ENCODE measurements around the gene ZNF536. TPM values are rescaled to one million over a fixed set of nuclear protein-coding genes. Genes with fewer than 3 reads are reported as not detected.
"Not testable (repeated sequence)": the region's sequence is repeated elsewhere in the genome, so short reads cannot be mapped to it uniquely, and the experiment has no call there.

Gene ZNF536
- total RNA-seq, 6 donors from 2014 or later, result 0.34 to 0.78 (median 0.71) TPM; not detected in 2

DNA sequence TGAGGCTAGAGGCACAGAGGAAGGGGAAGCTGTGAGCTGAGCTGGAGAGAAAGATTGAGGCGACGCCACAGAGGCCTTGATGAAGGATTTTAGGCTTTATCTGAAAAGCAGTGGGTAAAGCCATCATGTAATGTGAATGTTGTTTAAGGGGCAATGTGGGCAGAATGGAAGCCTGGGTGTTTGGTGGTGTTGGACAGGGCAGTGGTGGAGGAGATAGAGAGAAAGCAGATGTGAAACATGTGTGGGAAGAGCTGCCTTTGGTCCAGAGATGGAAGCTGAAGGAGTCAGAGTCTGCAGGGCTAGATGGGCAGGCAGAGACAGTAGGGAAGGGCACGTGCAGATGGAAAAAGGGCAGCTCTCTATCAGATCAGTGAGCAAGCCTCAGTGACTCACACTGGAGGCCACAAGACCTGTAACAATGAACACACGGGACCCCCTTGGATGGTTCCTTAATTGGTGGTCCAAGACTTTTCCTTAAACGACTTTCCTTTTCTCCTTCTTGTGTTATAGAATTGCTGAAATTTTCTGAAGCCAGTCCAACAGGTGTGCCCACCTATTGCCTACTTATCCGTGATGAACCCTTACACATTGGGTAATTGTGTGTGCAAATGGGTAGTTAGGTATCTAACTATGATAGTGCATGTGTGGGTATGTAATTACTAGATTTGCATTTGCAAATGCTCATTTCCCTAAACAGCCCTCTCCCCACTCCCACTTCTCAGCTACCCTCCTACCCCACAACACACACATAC, 21.7 kb downstream of the ZNF536 start:
- 75 to 77% methylated on average over 6 of the region's 6 CpGs for WGBS, 2 donors

DNA sequence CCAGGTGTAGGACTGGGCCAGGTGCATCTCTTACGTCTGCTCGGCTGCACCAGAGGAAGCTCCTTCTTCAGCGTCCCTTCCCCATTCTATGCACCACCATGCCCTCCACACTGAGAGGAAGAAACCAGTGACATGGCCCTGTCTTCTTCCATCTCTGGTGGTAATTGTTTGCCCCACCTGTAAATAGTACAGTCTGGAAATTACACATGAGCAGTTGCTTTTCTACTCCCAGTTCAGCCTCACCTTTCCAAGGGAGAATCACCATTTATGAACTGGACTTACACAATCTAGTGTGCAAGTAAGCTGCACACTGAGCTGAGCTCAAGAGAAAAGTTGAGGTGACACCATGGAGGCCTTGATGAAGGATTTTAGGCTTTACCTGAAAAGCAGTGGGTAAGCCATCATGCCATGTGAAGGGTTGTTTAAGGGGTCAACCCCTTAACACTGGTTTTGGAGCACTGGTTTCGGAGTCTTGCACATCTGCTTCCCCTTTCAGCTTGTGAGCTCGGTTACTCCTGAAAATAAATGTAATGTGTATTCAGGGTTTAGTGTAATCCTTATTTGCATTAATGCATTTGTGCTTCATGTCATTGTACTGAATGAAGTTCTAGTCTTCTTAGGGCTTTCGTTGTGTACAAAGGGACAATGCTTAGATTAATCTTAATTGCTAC, 22.4 kb downstream of the ZNF536 start:
- no peaks in the 10 kb centered on the region for H3K36me3 ChIP-seq
- H3K4me3 ChIP-seq, result no peak overlapping the region
- no peak for ATAC-seq (ENCODE audit: low FRiP score in 2 of 2)
- 87 to 89% methylated on average over 6 of the region's 6 CpGs for WGBS, 2 donors
- H3K27me3 ChIP-seq, result no peaks in the 10 kb centered on the region
- DNase-seq, result no peak
- no peaks in the 10 kb centered on the region for H3K4me1 ChIP-seq
- no peak overlapping the region for H3K27ac ChIP-seq
- TF ChIP-seq POLR2AphosphoS5 (IDR thresholded peaks at IDR 0.05), result no peak
- no peak for TF ChIP-seq EP300 (IDR thresholded peaks at IDR 0.05)
- TF ChIP-seq CTCF (IDR thresholded peaks at IDR 0.05), result no peak
- no peak for TF ChIP-seq POLR2A (IDR thresholded peaks at IDR 0.05)
- no peaks in the 10 kb centered on the region for H3K9me3 ChIP-seq

More for the DNA sequence above, 21.7 kb downstream of the ZNF536 start:
- Histone ChIP-seq H3K4me3 (no peak overlapping the region), H3K9me3 (no peaks in the 10 kb centered on the region), H3K27ac (no peak overlapping the region), H3K27me3 (no peaks in the 10 kb centered on the region), H3K4me1 (no peaks in the 10 kb centered on the region), H3K36me3 (no peaks in the 10 kb centered on the region)
- no peak for DNase-seq
- TF ChIP-seq CTCF (IDR thresholded peaks at IDR 0.05) (no peak), POLR2A (IDR thresholded peaks at IDR 0.05) (no peak), EP300 (IDR thresholded peaks at IDR 0.05) (no peak), POLR2AphosphoS5 (IDR thresholded peaks at IDR 0.05) (no peak)
- ATAC-seq (ENCODE audit: low FRiP score in 2 of 2), result no peak

- WGBS, 2 donors, result 83 to 91% methylated on average over 2 of the region's 2 CpGs
These were observed 23.1 kb downstream of the ZNF536 start for GRCh38 chr19:30395283-30395682.

DNA sequence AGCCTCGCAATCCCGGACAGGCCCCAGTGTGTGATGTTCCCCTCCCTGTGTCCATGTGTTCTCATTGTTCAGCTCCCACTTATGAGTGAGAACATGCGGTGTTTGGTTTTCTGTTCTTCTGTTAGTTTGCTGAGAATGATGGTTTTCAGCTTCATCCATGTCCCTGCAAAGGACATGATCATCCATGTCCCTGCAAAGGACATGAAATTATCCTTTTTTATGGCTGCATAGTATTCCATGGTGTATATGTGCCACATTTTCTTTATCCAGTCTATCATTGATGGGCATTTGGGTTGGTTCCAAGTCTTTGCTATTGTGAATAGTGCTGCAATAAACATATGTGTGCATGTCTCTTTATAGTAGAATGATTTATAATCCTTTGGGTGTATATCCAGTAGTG, 26.4 kb downstream of the ZNF536 start:
- not testable (repeated sequence) for DNase-seq; H3K27me3 ChIP-seq; H3K36me3 ChIP-seq; ATAC-seq (ENCODE audit: low FRiP score in 2 of 2); H3K27ac ChIP-seq; H3K4me3 ChIP-seq; H3K4me1 ChIP-seq; H3K9me3 ChIP-seq
- WGBS, 2 donors, result 96% methylated on average over 3 of the region's 3 CpGs

More at GRCh38 chr19:30395283-30395682, 23.1 kb downstream of the ZNF536 start:
- no peak overlapping the region for H3K4me3 ChIP-seq
- no peaks in the 10 kb centered on the region for H3K9me3 ChIP-seq
- ATAC-seq (ENCODE audit: low FRiP score in 2 of 2) (no peak), DNase-seq (no peak)
- H3K27me3 ChIP-seq, result no peaks in the 10 kb centered on the region
- no peak overlapping the region for H3K27ac ChIP-seq
- H3K36me3 ChIP-seq, result no peaks in the 10 kb centered on the region
- H3K4me1 ChIP-seq, result no peaks in the 10 kb centered on the region
- no peak for TF ChIP-seq POLR2AphosphoS5 (IDR thresholded peaks at IDR 0.05)
- no peak for TF ChIP-seq POLR2A (IDR thresholded peaks at IDR 0.05)
- TF ChIP-seq CTCF (IDR thresholded peaks at IDR 0.05), result no peak
- no peak for TF ChIP-seq EP300 (IDR thresholded peaks at IDR 0.05)

DNA sequence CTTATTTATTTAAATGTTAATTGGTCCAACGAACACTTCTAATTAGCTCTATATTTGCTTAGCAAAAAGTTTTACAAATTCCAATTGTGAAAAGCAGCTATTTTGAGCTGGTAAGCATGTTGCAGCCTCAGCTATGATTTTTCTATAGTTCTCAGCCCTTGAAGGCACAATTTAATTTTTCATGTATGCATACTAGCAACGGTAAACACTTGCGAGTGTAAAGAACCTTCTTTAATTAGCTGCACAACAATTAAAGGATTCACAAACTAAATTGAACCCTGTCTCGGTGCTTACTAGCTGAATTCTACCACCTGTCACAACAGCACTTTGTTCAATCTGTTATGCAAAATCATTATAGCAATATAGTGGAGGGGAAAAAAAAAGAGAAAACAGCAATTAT, 29.8 kb downstream of the ZNF536 start:
- ATAC-seq (ENCODE audit: low FRiP score in 2 of 2) (no peak), DNase-seq (no peak)
- Histone ChIP-seq H3K9me3 (no peaks in the 10 kb centered on the region), H3K36me3 (no peaks in the 10 kb centered on the region), H3K4me1 (no peaks in the 10 kb centered on the region), H3K27me3 (no peaks in the 10 kb centered on the region), H3K4me3 (no peak overlapping the region), H3K27ac (no peak overlapping the region)
- WGBS, 2 donors, result 85 to 88% methylated on average over 4 of the region's 4 CpGs
- TF ChIP-seq EP300 (IDR thresholded peaks at IDR 0.05) (no peak), CTCF (IDR thresholded peaks at IDR 0.05) (no peak), POLR2A (IDR thresholded peaks at IDR 0.05) (no peak), POLR2AphosphoS5 (IDR thresholded peaks at IDR 0.05) (no peak)
